Brain microvascular endothelial cell (primary cell): ENCODE measurements around the gene MYH8.
A peak's percentile ranks its signal among the peaks of the same experiment; 100 is the strongest.

ENCODE experiments used
- DNase-seq: peaks from one replicate; pipeline ENCODE4 v3.0.0-alpha.2; 2020
- H3K27ac ChIP-seq: fragments of 250-450 bp; sonication (Bioruptor Pico); 2 replicates; pipeline ENCODE4 v1.5.1; 2020; ENCODE audit warnings: mild to moderate bottlenecking, moderate library complexity
- H3K27me3 ChIP-seq: fragments of 250-450 bp; sonication (Bioruptor Pico); replicated peaks from 2 replicates; pipeline ENCODE4 v1.5.1; 2020; ENCODE audit warnings: mild to moderate bottlenecking
- H3K36me3 ChIP-seq: fragments of 250-450 bp; sonication (Bioruptor Pico); replicated peaks from 2 replicates; pipeline ENCODE4 v1.5.1; 2020; ENCODE audit warnings: mild to moderate bottlenecking
- H3K4me3 ChIP-seq: 2 replicates; pipeline ENCODE4 v1.5.1; 2011; ENCODE audit warnings: low read depth, mild to moderate bottlenecking, control low read depth, low read length, moderate library complexity
- CTCF ChIP-seq: IDR thresholded peaks from 2 replicates; pipeline ENCODE4 v1.5.1; 2011; ENCODE audit warnings: low read depth, mild to moderate bottlenecking, moderate library complexity, low read length, control low read depth, inconsistent platforms; ENCODE audit errors: missing control alignments
- in situ Hi-C: cut with HindIII; loops from 2 replicates; pipeline ENCODE4 v1.10.0; 2017; ENCODE audit warnings: low sequenced_read_pairs, low pct_ligation_motif_present

The MYH8 gene

GRCh38 chr17:10360578-10360977 is 61.2 kb downstream of the MYH8 start:
- in situ Hi-C loops: no loop called here
- no peaks in the 10 kb centered on the region for H3K27me3 ChIP-seq

GRCh38 chr17:10357768-10358167 is 64.0 kb downstream of the MYH8 start:
- Histone ChIP-seq H3K4me3 (no peak overlapping the region), H3K27me3 (no peaks in the 10 kb centered on the region), H3K27ac (no peak overlapping the region), H3K36me3 (no peaks in the 10 kb centered on the region)
- TF ChIP-seq CTCF: peak; percentile 29
- in situ Hi-C loops: no loop called here
- DNase-seq: no peak

More at GRCh38 chr17:10360578-10360977, 61.2 kb downstream of the MYH8 start:
- Histone ChIP-seq H3K4me3 (no peak overlapping the region), H3K27ac (no peak overlapping the region), H3K36me3 (no peaks in the 10 kb centered on the region)
- no peak for TF ChIP-seq CTCF
- no peak for DNase-seq

GRCh38 chr17:10354651-10355050 is 67.1 kb downstream of the MYH8 start:
- no peak for TF ChIP-seq CTCF
- Histone ChIP-seq H3K27ac (no peak overlapping the region), H3K4me3 (no peak overlapping the region), H3K27me3 (no peaks in the 10 kb centered on the region), H3K36me3 (no peaks in the 10 kb centered on the region)
- no peak for DNase-seq
- in situ Hi-C loops: no loop called here

GRCh38 chr17:10352893-10353292 is 68.9 kb downstream of the MYH8 start:
- in situ Hi-C loops: no loop called here
- TF ChIP-seq CTCF: no peak
- no peaks in the 10 kb centered on the region for H3K27me3 ChIP-seq
- H3K4me3 ChIP-seq: no peak overlapping the region
- H3K27ac ChIP-seq: no peak overlapping the region
- no peaks in the 10 kb centered on the region for H3K36me3 ChIP-seq
- DNase-seq: no peak

GRCh38 chr17:10349403-10349802 is 72.3 kb downstream of the MYH8 start:
- Histone ChIP-seq H3K27ac (no peak overlapping the region), H3K36me3 (no peaks in the 10 kb centered on the region), H3K4me3 (no peak overlapping the region), H3K27me3 (no peaks in the 10 kb centered on the region)
- no peak for TF ChIP-seq CTCF
- DNase-seq: no peak
- in situ Hi-C loops: no loop called here

GRCh38 chr17:10344816-10345215 is 76.9 kb downstream of the MYH8 start:
- H3K36me3 ChIP-seq: no peaks in the 10 kb centered on the region
- no peak overlapping the region for H3K4me3 ChIP-seq
- H3K27ac ChIP-seq: no peak overlapping the region
- no peak for TF ChIP-seq CTCF
- no peak for DNase-seq
- H3K27me3 ChIP-seq: no peaks in the 10 kb centered on the region
- in situ Hi-C loops: no loop called here
